Activated T-cell treated with anti-CD3 and anti-CD28 coated beads, Interleukin-2, amount 50 U/mL, for 1 hour (primary cell): ENCODE results near the gene FAM135A.
"Not testable (repeated sequence)": the region's sequence is repeated elsewhere in the genome, so short reads cannot be mapped to it uniquely, and the experiment has no call there.

Source experiments
- DNase-seq: peaks from one replicate; pipeline ENCODE4 v3.0.0-alpha.2; 2020

The FAM135A gene

GRCh38 chr6:70549327-70549726 is 136.0 kb downstream of the FAM135A start:
- DNase-seq: no peak

GRCh38 chr6:70551566-70551965 is 138.3 kb downstream of the FAM135A start:
- DNase-seq: no peak

- DNase-seq: not testable (repeated sequence)
Measured at GRCh38 chr6:70552286-70552940, 139.1 kb downstream of the FAM135A start.

GRCh38 chr6:70552974-70553373 is 139.7 kb downstream of the FAM135A start:
- no peak for DNase-seq

- DNase-seq: no peak
Measured at GRCh38 chr6:70557998-70558397, 144.7 kb downstream of the FAM135A start.

- DNase-seq: not testable (repeated sequence)
Measured at GRCh38 chr6:70562401-70562800, 149.1 kb downstream of the FAM135A start.

- DNase-seq: no peak
Measured at GRCh38 chr6:70563530-70563929, 150.2 kb downstream of the FAM135A start.

GRCh38 chr6:70566751-70567382 is 153.6 kb downstream of the FAM135A start, which contains the start of gene SDHAF4:
Gene SDHAF4 (plus strand): TSS chr6:70566930. CDS start chr6:70566941, 11 bp downstream.
- DNase-seq: peak; percentile 97

GRCh38 chr6:70574643-70575042 is 161.3 kb downstream of the FAM135A start:
- no peak for DNase-seq

- no peak for DNase-seq
Measured at GRCh38 chr6:70575899-70576495, 162.7 kb downstream of the FAM135A start.

- no peak for DNase-seq
Measured at GRCh38 chr6:70586114-70586513, 172.8 kb downstream of the FAM135A start.

- DNase-seq: no peak
Measured at GRCh38 chr6:70590400-70590799, 177.1 kb downstream of the FAM135A start.

- no peak for DNase-seq
Measured at GRCh38 chr6:70592391-70593117, 179.2 kb downstream of the FAM135A start.

GRCh38 chr6:70593118-70593486 is 179.8 kb downstream of the FAM135A start:
- DNase-seq: no peak

GRCh38 chr6:70599187-70599586 is 185.9 kb downstream of the FAM135A start:
- DNase-seq: no peak

- no peak for DNase-seq
Measured at GRCh38 chr6:70601014-70601413, 187.7 kb downstream of the FAM135A start.

GRCh38 chr6:70604254-70604653 is 190.9 kb downstream of the FAM135A start:
- no peak for DNase-seq

- not testable (repeated sequence) for DNase-seq
Measured at GRCh38 chr6:70607371-70607770, 194.1 kb downstream of the FAM135A start.

- DNase-seq: not testable (repeated sequence)
Measured at GRCh38 chr6:70609181-70609580, 195.9 kb downstream of the FAM135A start.
